LNCAP (cell line): ENCODE measurements around the gene BCL7C.

Experiments used
- CTCF ChIP-seq: fragments of 450-650 bp; IDR thresholded peaks from 2 replicates; pipeline ENCODE4 v1.5.1; 2017; ENCODE audit warnings: mild to moderate bottlenecking

Gene BCL7C

GRCh38 chr16:30893744-30894539 is at the start of gene BCL7C:
Gene BCL7C, minus strand, starts transcription at chr16:30894077. Its CDS starts 133 bp downstream, at chr16:30893944.
- peak; percentile 69 for TF ChIP-seq CTCF

- no peak for TF ChIP-seq CTCF
Observed at GRCh38 chr16:30942426-30942806, 48.5 kb upstream of the BCL7C start.

GRCh38 chr16:30941600-30942425 is 47.9 kb upstream of the BCL7C start:
- peak; percentile 85 for TF ChIP-seq CTCF

- TF ChIP-seq CTCF = no peak
Observed at GRCh38 chr16:30937692-30938091, 43.8 kb upstream of the BCL7C start.

GRCh38 chr16:30934827-30935557 is 41.1 kb upstream of the BCL7C start:
- TF ChIP-seq CTCF = no peak

- no peak for TF ChIP-seq CTCF
Observed at GRCh38 chr16:30931068-30931650, 37.3 kb upstream of the BCL7C start.

- TF ChIP-seq CTCF = no peak
Observed at GRCh38 chr16:30930160-30930571, 36.3 kb upstream of the BCL7C start.
